Effector memory CD4-positive, alpha-beta T cell (primary cell): ENCODE results near the gene TMTC4.

Experiments
- DNase-seq, 3 donors: peaks; one replicate each; pipeline ENCODE4 v3.0.0-alpha.2; 2020
- H3K27ac ChIP-seq: 2 replicates; pipeline ENCODE4 v1.7.0; 2013; ENCODE audit warnings: mild to moderate bottlenecking, low read length, moderate library complexity; ENCODE audit not compliant: insufficient read depth, poor library complexity, severe bottlenecking
- H3K27me3 ChIP-seq: replicated peaks from 2 replicates; pipeline ENCODE4 v1.7.0; 2013; ENCODE audit warnings: mild to moderate bottlenecking, low read length; ENCODE audit not compliant: insufficient read depth, control insufficient read depth, poor library complexity, severe bottlenecking
- H3K36me3 ChIP-seq: 2 replicates; pipeline ENCODE4 v1.7.0; 2013; ENCODE audit warnings: mild to moderate bottlenecking, low read length, moderate library complexity; ENCODE audit not compliant: control insufficient read depth, insufficient read depth
- H3K4me1 ChIP-seq: 2 replicates; pipeline ENCODE4 v1.7.0; 2013; ENCODE audit warnings: low read length, mild to moderate bottlenecking; ENCODE audit not compliant: control insufficient read depth, insufficient read depth, poor library complexity, severe bottlenecking
- H3K4me3 ChIP-seq: 2 replicates; pipeline ENCODE4 v1.7.0; 2013; ENCODE audit warnings: low read length, low read depth, mild to moderate bottlenecking; ENCODE audit not compliant: insufficient read depth, poor library complexity, severe bottlenecking
- H3K9me3 ChIP-seq: 2 replicates; pipeline ENCODE4 v1.7.0; 2013; ENCODE audit warnings: mild to moderate bottlenecking, low read length, moderate library complexity; ENCODE audit not compliant: control insufficient read depth

The TMTC4 gene

DNA sequence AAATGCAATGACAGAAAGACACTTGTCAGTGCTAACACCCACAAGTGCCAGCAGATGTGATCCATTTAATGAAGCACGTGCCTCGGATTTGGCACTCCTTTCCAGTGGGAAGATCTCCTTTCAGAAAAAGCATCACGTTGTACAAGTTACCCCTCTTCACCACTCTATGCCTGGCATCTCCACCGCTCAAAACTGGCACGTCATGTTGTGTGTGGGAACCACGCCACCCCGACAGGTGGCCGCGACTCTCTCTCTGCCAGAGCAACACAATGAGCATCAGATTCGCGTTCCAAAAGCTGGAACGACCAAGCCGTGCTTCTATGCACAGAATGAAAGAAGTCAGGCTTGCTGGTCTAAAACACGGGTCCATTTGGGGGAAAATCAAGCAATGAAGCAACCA lies 24.3 kb downstream of the TMTC4 start:
- H3K4me1 ChIP-seq: no peaks in the 10 kb centered on the region
- no peaks in the 10 kb centered on the region for H3K9me3 ChIP-seq
- H3K4me3 ChIP-seq: no peak overlapping the region
- H3K36me3 ChIP-seq: peaks cover 6% of the 10 kb centered on the region
- H3K27ac ChIP-seq: no peak overlapping the region
- H3K27me3 ChIP-seq: no peaks in the 10 kb centered on the region
- DNase-seq: no peak

DNA sequence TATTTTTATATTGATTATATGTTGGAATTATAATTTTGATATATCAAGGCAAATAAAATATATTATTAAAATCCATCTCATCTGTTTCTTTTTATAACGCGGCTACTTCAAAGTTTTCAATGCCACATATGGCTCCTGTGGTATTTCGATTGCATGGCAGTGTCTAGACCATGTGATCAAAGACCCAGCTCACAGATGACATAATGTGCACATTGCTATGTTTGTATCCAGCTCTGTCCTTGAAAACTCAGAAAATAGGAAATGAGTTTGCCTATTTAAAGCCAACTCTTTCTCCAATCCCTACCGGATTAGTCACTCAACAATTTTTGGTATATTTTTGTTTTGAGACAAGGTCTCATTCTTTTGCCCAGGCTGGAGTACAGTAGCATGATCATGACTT lies 26.2 kb downstream of the TMTC4 start:
- Histone ChIP-seq H3K36me3 (no peaks in the 10 kb centered on the region), H3K4me1 (no peaks in the 10 kb centered on the region), H3K27ac (no peak overlapping the region), H3K27me3 (no peaks in the 10 kb centered on the region), H3K9me3 (no peaks in the 10 kb centered on the region), H3K4me3 (no peak overlapping the region)
- no peak for DNase-seq

DNA sequence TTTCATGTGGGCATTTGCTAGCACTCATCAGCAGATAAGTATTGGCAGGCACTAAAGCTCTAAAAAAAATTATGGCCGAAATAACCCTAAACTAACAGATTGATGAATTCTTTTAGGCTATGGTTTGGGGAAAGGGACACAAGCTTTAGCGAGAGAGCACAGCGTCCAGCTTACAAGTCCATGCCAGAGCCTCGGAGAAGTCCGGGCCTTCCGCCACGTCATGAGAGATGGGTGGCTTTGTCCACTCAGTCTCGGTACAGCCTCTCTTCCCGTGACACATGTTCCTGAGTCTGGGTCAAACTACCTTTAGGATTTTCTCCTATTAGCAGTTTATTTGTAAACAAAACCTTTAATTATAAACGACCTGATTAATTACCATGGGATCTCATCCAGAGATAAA lies 27.7 kb downstream of the TMTC4 start:
- no peak for DNase-seq
- no peak overlapping the region for H3K27ac ChIP-seq
- H3K9me3 ChIP-seq: no peaks in the 10 kb centered on the region
- H3K4me3 ChIP-seq: no peak overlapping the region
- peaks cover 3% of the 10 kb centered on the region for H3K36me3 ChIP-seq
- no peaks in the 10 kb centered on the region for H3K4me1 ChIP-seq
- H3K27me3 ChIP-seq: no peaks in the 10 kb centered on the region

DNA sequence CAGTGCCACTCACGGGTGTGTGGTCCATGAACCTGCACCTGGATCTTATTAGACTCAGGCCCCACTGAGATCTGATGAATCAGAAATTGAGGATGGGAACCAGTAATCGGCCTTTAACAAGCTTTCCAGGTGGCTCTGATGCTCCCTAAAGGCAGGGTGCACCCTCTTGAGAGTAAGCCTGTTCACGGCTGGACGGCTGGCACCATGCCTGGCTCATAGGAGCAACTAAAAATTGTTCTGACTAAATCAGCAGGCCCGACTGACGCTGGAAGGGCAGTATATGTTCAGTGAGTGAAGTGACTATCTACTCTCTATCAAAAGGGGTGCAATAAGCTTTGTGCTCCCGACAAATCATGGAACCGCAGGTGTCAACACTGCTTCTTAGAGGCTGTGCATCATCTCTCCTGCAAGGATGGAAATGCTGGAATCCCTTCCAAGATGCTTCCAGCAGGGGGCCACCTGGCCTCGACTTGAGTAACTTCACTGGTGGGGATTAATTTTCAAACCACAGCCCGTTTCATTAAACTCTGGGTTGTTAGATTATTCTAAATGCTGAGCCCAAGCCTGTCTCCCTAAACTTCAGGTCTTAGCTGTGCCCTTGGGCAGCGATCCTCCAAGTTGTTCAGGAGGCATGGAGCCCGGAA lies 28.4 kb downstream of the TMTC4 start:
- Histone ChIP-seq H3K4me1 (no peaks in the 10 kb centered on the region), H3K9me3 (no peaks in the 10 kb centered on the region), H3K4me3 (no peak overlapping the region), H3K27me3 (no peaks in the 10 kb centered on the region), H3K27ac (no peak overlapping the region), H3K36me3 (peaks cover 7% of the 10 kb centered on the region)
- DNase-seq: no peak

DNA sequence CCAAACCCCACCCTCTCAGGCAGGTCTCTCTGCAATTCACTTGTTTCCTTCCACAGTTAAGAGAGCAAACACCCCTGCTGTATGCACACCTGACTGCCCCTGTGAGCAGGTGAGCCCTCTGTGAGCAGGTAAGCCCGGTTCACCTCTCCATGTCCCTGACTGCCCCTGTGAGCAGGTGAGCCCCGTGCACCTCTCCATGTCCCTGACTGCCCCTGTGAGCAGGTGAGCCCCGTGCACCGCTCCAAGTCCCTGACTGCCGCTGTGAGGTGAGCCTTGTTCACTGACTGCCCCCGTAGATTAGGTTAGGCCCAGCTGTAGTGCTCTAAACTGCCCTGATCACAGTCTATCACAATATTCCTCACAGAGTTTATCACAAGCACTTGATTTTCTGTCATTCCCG lies 29.2 kb downstream of the TMTC4 start:
- no peak overlapping the region for H3K4me3 ChIP-seq
- no peaks in the 10 kb centered on the region for H3K4me1 ChIP-seq
- no peak overlapping the region for H3K27ac ChIP-seq
- no peaks in the 10 kb centered on the region for H3K27me3 ChIP-seq
- H3K36me3 ChIP-seq: peaks cover 11% of the 10 kb centered on the region
- no peaks in the 10 kb centered on the region for H3K9me3 ChIP-seq
- DNase-seq: no peak

DNA sequence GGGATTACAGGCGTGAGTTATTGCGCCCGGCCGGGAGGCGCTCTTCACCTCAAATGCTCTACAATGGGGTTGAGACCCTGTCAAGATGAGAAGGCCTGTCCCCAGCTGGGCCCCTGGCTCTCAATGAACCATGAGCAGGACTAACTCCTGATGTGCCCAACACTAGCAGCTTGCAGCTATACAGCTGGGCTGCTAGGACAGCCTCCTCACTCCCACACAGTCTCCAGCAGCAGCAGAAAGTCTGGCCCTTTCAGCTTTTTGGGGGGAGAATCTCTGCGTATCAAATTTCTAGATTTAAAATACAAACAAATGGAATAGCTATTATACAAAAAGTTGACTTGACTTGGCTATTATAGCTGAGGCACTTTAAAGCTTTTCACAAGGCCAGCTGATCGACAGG lies 30.2 kb downstream of the TMTC4 start:
- H3K36me3 ChIP-seq: peaks cover 11% of the 10 kb centered on the region
- H3K4me1 ChIP-seq: no peaks in the 10 kb centered on the region
- DNase-seq: no peak
- no peak overlapping the region for H3K4me3 ChIP-seq
- H3K27me3 ChIP-seq: no peaks in the 10 kb centered on the region
- H3K27ac ChIP-seq: no peak overlapping the region
- H3K9me3 ChIP-seq: no peaks in the 10 kb centered on the region

DNA sequence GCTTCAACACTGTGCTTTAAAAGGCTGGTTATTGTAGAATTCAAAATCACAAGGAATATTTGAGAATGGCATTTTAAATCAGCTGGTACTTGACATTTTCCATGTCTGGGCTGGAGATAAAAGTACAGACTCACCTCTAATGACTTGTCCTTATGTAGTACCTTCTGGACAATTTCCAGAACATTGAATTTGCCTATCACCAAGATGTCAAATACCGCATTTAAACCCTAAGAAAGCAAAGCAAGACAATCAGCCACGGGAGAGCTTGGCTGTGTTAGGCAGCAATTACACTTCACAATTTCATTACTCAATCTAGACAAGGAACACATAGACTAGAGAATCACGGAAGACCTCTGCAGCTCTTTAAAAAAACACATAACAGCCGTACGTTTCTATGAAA lies 36.8 kb downstream of the TMTC4 start:
- Histone ChIP-seq H3K4me1 (no peaks in the 10 kb centered on the region), H3K27me3 (no peaks in the 10 kb centered on the region), H3K27ac (no peak overlapping the region), H3K9me3 (no peaks in the 10 kb centered on the region), H3K4me3 (no peak overlapping the region), H3K36me3 (peaks cover 52% of the 10 kb centered on the region)
- no peak for DNase-seq

DNA sequence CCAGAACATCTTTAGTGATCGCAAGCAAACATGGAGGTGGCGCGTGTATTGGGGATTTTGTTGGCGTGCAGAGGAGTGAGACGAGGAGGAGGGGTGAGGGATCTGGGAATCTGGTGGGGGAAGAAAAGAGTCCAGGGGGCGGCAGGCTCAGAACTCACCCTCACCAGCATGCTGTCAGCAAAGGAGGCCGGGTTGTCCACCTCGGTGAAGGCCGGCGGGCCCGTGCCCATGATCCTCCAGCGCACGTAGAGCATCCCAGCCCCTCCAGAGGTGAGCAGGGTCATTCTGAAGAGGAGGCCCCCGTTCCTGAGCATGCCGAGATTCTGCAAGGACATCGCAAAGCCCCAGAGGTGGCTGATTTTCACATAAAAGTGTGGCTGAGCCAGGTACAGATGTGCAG lies 37.2 kb downstream of the TMTC4 start:
- H3K36me3 ChIP-seq: peaks cover 52% of the 10 kb centered on the region
- no peaks in the 10 kb centered on the region for H3K27me3 ChIP-seq
- no peaks in the 10 kb centered on the region for H3K9me3 ChIP-seq

DNA sequence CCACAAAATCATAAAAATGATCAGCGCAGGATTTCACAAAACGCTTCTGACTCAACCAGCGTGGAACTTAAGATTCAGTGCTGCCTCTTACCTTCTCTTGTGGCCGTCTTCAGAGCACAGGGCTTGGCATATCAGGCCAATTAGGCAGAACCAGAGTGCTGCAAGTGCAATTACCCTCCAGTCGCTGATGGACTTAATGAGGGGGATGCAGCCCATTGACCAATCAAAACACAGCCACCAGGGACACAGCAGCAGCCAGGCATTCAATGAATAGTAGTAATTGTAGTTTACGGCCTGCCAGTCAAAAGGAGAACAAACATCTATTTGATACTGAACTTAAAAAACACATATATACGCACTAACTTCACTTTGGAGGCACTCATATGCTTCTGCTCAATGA lies 38.2 kb downstream of the TMTC4 start:
- no peaks in the 10 kb centered on the region for H3K9me3 ChIP-seq
- H3K4me3 ChIP-seq: no peak overlapping the region
- no peaks in the 10 kb centered on the region for H3K4me1 ChIP-seq
- no peak overlapping the region for H3K27ac ChIP-seq
- H3K36me3 ChIP-seq: peaks cover 49% of the 10 kb centered on the region
- no peaks in the 10 kb centered on the region for H3K27me3 ChIP-seq
- no peak for DNase-seq

More for the DNA sequence above, 37.2 kb downstream of the TMTC4 start:
- no peaks in the 10 kb centered on the region for H3K4me1 ChIP-seq
- DNase-seq: no peak
- no peak overlapping the region for H3K27ac ChIP-seq
- H3K4me3 ChIP-seq: no peak overlapping the region

DNA sequence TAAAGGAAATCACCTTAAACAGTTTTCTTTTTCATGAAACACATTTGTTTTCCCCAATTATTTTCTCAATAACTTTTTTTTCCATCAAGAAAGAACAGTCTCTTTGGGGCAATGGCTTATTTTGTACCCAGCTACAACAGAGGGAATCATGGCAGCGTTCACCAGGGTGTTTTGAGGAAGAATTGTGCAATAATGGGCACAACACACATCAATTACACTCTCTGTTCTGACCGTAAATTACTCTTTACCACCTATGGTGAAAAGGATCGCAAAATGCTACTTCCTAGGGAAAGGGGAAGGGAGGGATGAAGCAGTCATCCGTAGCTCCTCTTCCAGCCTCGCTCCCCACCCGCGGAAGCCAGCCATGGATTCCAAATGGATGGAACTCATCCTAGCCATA lies 38.6 kb downstream of the TMTC4 start:
- H3K27ac ChIP-seq: no peak overlapping the region
- H3K36me3 ChIP-seq: peaks cover 48% of the 10 kb centered on the region
- H3K4me3 ChIP-seq: no peak overlapping the region
- DNase-seq: no peak
- H3K4me1 ChIP-seq: no peaks in the 10 kb centered on the region
- no peaks in the 10 kb centered on the region for H3K27me3 ChIP-seq
- no peaks in the 10 kb centered on the region for H3K9me3 ChIP-seq
